Fibroblast of skin of left biceps (primary cell): ENCODE results near the gene DNAH3.
"Not testable (repeated sequence)": the region's sequence is repeated elsewhere in the genome, so short reads cannot be mapped to it uniquely, and the experiment has no call there.

ENCODE experiments used
- DNase-seq, 2 experiments: peaks; one replicate each; pipeline ENCODE4 v3.0.0-alpha.2; 2013; ENCODE audit warnings: low read depth in 2 of 2

Gene DNAH3

GRCh38 chr16:21150375-21151001 is at the start of gene DNAH3:
Gene DNAH3, minus strand, starts transcription at chr16:21150846. Its CDS starts 527 bp downstream, at chr16:21150319.
- DNase-seq = no peak

- no peak for DNase-seq
Observed at GRCh38 chr16:21199607-21200218, 49.1 kb upstream of the DNAH3 start.

- no peak for DNase-seq
Observed at GRCh38 chr16:21197621-21198020, 47.0 kb upstream of the DNAH3 start.

GRCh38 chr16:21197112-21197511 is 46.5 kb upstream of the DNAH3 start:
- no peak for DNase-seq

GRCh38 chr16:21195330-21195729 is 44.7 kb upstream of the DNAH3 start:
- DNase-seq = not testable (repeated sequence)

- DNase-seq = no peak
Observed at GRCh38 chr16:21194771-21195301, 44.2 kb upstream of the DNAH3 start.

GRCh38 chr16:21192991-21193390 is 42.3 kb upstream of the DNAH3 start:
- DNase-seq = no peak

- peak; percentile 35 to 47 for DNase-seq
Observed at GRCh38 chr16:21190599-21190998, 40.0 kb upstream of the DNAH3 start.

GRCh38 chr16:21190013-21190412 is 39.4 kb upstream of the DNAH3 start:
- DNase-seq = no peak

GRCh38 chr16:21189311-21189710 is 38.7 kb upstream of the DNAH3 start:
- DNase-seq = no peak

- no peak for DNase-seq
Observed at GRCh38 chr16:21186326-21186691, 35.7 kb upstream of the DNAH3 start.

GRCh38 chr16:21185659-21186325 is 35.1 kb upstream of the DNAH3 start:
- DNase-seq = no peak

GRCh38 chr16:21184834-21185233 is 34.2 kb upstream of the DNAH3 start:
- no peak for DNase-seq

- DNase-seq = no peak
Observed at GRCh38 chr16:21183995-21184394, 33.3 kb upstream of the DNAH3 start.

GRCh38 chr16:21179983-21180365 is 29.3 kb upstream of the DNAH3 start:
- no peak for DNase-seq

- no peak for DNase-seq
Observed at GRCh38 chr16:21179126-21179982, 28.7 kb upstream of the DNAH3 start.

- DNase-seq = no peak
Observed at GRCh38 chr16:21175397-21175796, 24.8 kb upstream of the DNAH3 start.

GRCh38 chr16:21172650-21173049 is 22.0 kb upstream of the DNAH3 start:
- no peak for DNase-seq

- DNase-seq = not testable (repeated sequence)
Observed at GRCh38 chr16:21170116-21170515, 19.5 kb upstream of the DNAH3 start.

- DNase-seq = no peak
Observed at GRCh38 chr16:21169249-21169981, 18.8 kb upstream of the DNAH3 start.

- no peak for DNase-seq
Observed at GRCh38 chr16:21167929-21168602, 17.4 kb upstream of the DNAH3 start.
